HepG2 (cell line): Measurements from ENCODE around the gene SCNM1. TPM values are rescaled to one million over a fixed set of nuclear protein-coding genes. Genes with fewer than 3 reads are reported as not detected.

Experiments used
- AGO2 ChIP-seq: fragments of 200-400 bp; formaldehyde crosslinking; optimal IDR thresholded peaks from 2 replicates; pipeline ENCODE3; 2017; ENCODE audit warnings: mild to moderate bottlenecking, low read depth, low read length, moderate library complexity
- ASH2L ChIP-seq: fragments of 300-600, 200-600 bp; sonication (generic); IDR thresholded peaks from 2 replicates; pipeline ENCODE4 v1.7.0; 2017; ENCODE audit warnings: low read depth, mild to moderate bottlenecking, moderate library complexity, mixed read lengths, low read length; ENCODE audit not compliant: insufficient read length
- ATF7 ChIP-seq, 2 experiments: fragments of 450-650 bp in 1 of 2; sonication (generic) in 1 of 2; formaldehyde crosslinking in 1 of 2; IDR thresholded peaks; 2 replicates each; pipeline versions ENCODE4 v1.4.0 to v1.6.1; 2016 to 2020; ENCODE audit warnings: antibody characterized with exemption in 1 of 2, mild to moderate bottlenecking in 1 of 2, missing genetic modification reagents in 1 of 2
- CEBPG ChIP-seq: IDR thresholded peaks from 2 replicates; pipeline ENCODE4 v1.6.1; 2016
- DMAP1 ChIP-seq: IDR thresholded peaks from 2 replicates; pipeline ENCODE4 v1.6.1; 2016
- EEA1 ChIP-seq: sonication (generic); formaldehyde crosslinking; IDR thresholded peaks from 2 replicates; pipeline ENCODE4 v1.5.1; 2020; ENCODE audit warnings: mild to moderate bottlenecking, missing genetic modification reagents, borderline replicate concordance
- HMGXB4 ChIP-seq, 2 experiments: sonication (generic) in 1 of 2; formaldehyde crosslinking in 1 of 2; IDR thresholded peaks; 2 replicates each; pipeline versions ENCODE4 v1.4.0 to v1.6.1; 2018 to 2020; ENCODE audit warnings: missing genetic modification reagents in 2 of 2, borderline replicate concordance in 1 of 2, low read depth in 1 of 2, mild to moderate bottlenecking in 1 of 2, missing biosample characterization in 1 of 2
- MZF1 ChIP-seq: sonication (generic); formaldehyde crosslinking; IDR thresholded peaks from 2 replicates; pipeline ENCODE4 v1.8.1; 2023; ENCODE audit warnings: mild to moderate bottlenecking, missing genetic modification reagents, borderline replicate concordance
- NFRKB ChIP-seq: fragments of 450-650 bp; IDR thresholded peaks from 2 replicates; pipeline ENCODE4 v1.6.1; 2017
- REST ChIP-seq, 2 experiments: IDR thresholded peaks; 2 replicates each; pipeline ENCODE4 v1.6.1; 2011 to 2012; ENCODE audit warnings: low read length in 2 of 2, borderline replicate concordance in 1 of 2, low read depth in 1 of 2, mild to moderate bottlenecking in 1 of 2, moderate library complexity in 1 of 2
- SIN3A ChIP-seq: IDR thresholded peaks from 2 replicates; pipeline ENCODE4 v1.6.1; 2011; ENCODE audit warnings: low read depth, mild to moderate bottlenecking, control low read depth, low read length, borderline replicate concordance
- SP2 ChIP-seq: sonication (generic); formaldehyde crosslinking; IDR thresholded peaks from 2 replicates; pipeline ENCODE4 v1.5.1; 2020; ENCODE audit warnings: mild to moderate bottlenecking, missing genetic modification reagents
- ZBTB4 ChIP-seq: sonication (generic); formaldehyde crosslinking; IDR thresholded peaks from 2 replicates; pipeline ENCODE4 v1.4.0; 2020; ENCODE audit warnings: missing genetic modification reagents, mild to moderate bottlenecking, borderline replicate concordance
- ZBTB49 ChIP-seq: sonication (generic); formaldehyde crosslinking; IDR thresholded peaks from 2 replicates; pipeline ENCODE4 v1.4.0; 2020; ENCODE audit warnings: missing genetic modification reagents, borderline replicate concordance
- ZC3H13 ChIP-seq: sonication (generic); formaldehyde crosslinking; IDR thresholded peaks from 2 replicates; pipeline ENCODE4 v1.8.1; 2023; ENCODE audit warnings: mild to moderate bottlenecking, missing genetic modification reagents, moderate library complexity
- ZNF441 ChIP-seq: sonication (generic); formaldehyde crosslinking; IDR thresholded peaks from 2 replicates; pipeline ENCODE4 v1.7.0; 2021; ENCODE audit warnings: missing genetic modification reagents, borderline replicate concordance
- polyA plus RNA-seq, 8 experiments: library from polyadenylated mRNA; depleted of rRNA in 3 of 8; stranded (reverse) in 7 of 8; unstranded in 1 of 8; fragments of >200 nt; fragmentation: Illumina TruSeq in 4 of 8; extraction: Trizol in 4 of 8; gene quantifications; 2 replicates each; pipeline versions ENCODE4 v1.2.1 to v1.2.3, GENCODE V29; 2011 to 2016; ENCODE audit warnings: low read depth in 4 of 8, missing spikeins in 1 of 8, mixed read lengths in 1 of 8; ENCODE audit not compliant: insufficient read depth in 1 of 8
- total RNA-seq, 5 experiments: library from RNA; depleted of rRNA; stranded (reverse); fragments of >200 nt; fragmentation: Illumina TruSeq; extraction: Trizol; gene quantifications; 2 replicates each; pipeline ENCODE4 v1.2.3, GENCODE V29; 2016; ENCODE audit warnings: low read depth in 1 of 5

The SCNM1 gene
- total and polyA plus RNA-seq, 2 of the 13 experiments (the other 11 are each of a cell fraction or from before 2014, with no cell fraction given), result 16.3 to 31.5 TPM

- TF ChIP-seq REST (IDR thresholded peaks at IDR 0.05; ENCODE audit: borderline replicate concordance in 1 of 2, low read depth in 1 of 2, low read length in 2 of 2), result peak in 1 of 2 experiments; percentile 73; a peak in 2 of 4 replicates
- 0 out of 2 replicates have a peak, but pooled peaks have one; percentile 16 for TF ChIP-seq SP2
- TF ChIP-seq ZBTB49, result no peak
- peak; percentile 38; the same call in 1 of the 2 replicates for TF ChIP-seq ZNF441
- TF ChIP-seq AGO2, result no peak
- TF ChIP-seq MZF1, result no peak
- peak; percentile 96 for TF ChIP-seq SIN3A
- no peak for TF ChIP-seq ZBTB4 (CRISPR knock-in tag)
- TF ChIP-seq HMGXB4 (CRISPR knock-in tag; IDR thresholded peaks at IDR 0.05; ENCODE audit: borderline replicate concordance in 1 of 2, low read depth in 1 of 2), result peak; percentile 78 to 87; a peak in 2 of 4 replicates
- TF ChIP-seq NFRKB, result no peak
- peak; percentile 82; the same call in 1 of the 2 replicates for TF ChIP-seq DMAP1 (CRISPR knock-in tag)
- TF ChIP-seq ATF7 (IDR thresholded peaks at IDR 0.05), result no peak
- TF ChIP-seq ATF7 (CRISPR knock-in tag; IDR thresholded peaks at IDR 0.05), result 0 out of 2 replicates have a peak, but pooled peaks have one; percentile 32
- TF ChIP-seq CEBPG, result peak; percentile 69
- TF ChIP-seq EEA1 (CRISPR knock-in tag), result peak; percentile 74; the same call in 1 of the 2 replicates
- peak; percentile 93 for TF ChIP-seq ASH2L
- TF ChIP-seq ZC3H13 (CRISPR knock-in tag), result no peak
Measured at GRCh38 chr1:151165738-151166504, at the start of gene SCNM1, which contains the start of gene LYSMD1 (continued).
